Astrocyte of the cerebellum (primary cell): Measurements from ENCODE around the gene ZGLP1.

ENCODE experiments used
- DNase-seq: peaks from one replicate; pipeline ENCODE4 v3.0.0-alpha.2; 2011; ENCODE audit warnings: low read depth
- H3K4me3 ChIP-seq: 2 replicates; pipeline ENCODE4 v1.5.1; 2011; ENCODE audit warnings: mild to moderate bottlenecking, low read depth, low read length, moderate library complexity
- in situ Hi-C: cut with HindIII; loops from 2 replicates; pipeline ENCODE4 v1.10.0; 2017; ENCODE audit warnings: low sequenced_read_pairs
- TF ChIP-seq, protein P1 (sequence below): IDR thresholded peaks from 2 replicates; pipeline ENCODE4 v1.5.1; 2012; ENCODE audit warnings: low read length, low read depth, moderate library complexity, mild to moderate bottlenecking; ENCODE audit errors: missing control alignments

The ZGLP1 gene

DNA sequence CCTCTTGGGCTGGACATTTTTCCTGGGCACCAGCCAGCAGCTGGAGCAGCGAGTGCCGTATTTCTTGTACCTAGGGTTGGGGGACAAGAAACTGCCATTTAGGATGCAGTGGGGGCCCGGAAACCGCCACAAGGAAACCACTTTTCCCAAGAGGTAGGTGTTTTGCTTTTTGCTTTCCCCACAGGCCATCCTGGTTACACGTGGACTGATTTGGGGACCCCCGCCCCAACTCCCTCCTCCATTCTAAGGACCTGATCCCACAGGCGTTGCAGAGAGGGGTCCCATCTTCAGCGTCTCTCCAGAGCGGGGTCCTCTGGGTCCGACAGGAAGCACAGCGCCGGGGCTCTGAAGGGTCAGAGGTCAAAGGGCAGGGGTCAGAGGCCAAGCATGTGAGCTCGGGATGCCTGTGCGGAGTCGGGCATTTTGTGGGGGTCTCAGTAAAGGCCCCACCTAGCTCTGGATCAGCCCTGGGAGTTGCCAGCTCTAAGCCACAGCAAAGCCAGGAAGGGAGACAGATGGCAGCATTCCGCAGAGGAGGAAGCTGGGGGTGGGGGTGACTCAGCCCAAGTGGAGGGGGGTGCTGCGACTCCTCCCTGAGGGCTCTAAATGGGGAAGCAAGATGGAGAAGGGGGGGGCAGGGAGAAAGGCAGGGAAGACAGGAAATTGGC is 4.3 kb downstream of the ZGLP1 start:
- in situ Hi-C loops, result no loop called here
- H3K4me3 ChIP-seq, result no peak overlapping the region
- TF ChIP-seq, protein P1, sequence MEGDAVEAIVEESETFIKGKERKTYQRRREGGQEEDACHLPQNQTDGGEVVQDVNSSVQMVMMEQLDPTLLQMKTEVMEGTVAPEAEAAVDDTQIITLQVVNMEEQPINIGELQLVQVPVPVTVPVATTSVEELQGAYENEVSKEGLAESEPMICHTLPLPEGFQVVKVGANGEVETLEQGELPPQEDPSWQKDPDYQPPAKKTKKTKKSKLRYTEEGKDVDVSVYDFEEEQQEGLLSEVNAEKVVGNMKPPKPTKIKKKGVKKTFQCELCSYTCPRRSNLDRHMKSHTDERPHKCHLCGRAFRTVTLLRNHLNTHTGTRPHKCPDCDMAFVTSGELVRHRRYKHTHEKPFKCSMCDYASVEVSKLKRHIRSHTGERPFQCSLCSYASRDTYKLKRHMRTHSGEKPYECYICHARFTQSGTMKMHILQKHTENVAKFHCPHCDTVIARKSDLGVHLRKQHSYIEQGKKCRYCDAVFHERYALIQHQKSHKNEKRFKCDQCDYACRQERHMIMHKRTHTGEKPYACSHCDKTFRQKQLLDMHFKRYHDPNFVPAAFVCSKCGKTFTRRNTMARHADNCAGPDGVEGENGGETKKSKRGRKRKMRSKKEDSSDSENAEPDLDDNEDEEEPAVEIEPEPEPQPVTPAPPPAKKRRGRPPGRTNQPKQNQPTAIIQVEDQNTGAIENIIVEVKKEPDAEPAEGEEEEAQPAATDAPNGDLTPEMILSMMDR, result no peak
- DNase-seq, result no peak

DNA sequence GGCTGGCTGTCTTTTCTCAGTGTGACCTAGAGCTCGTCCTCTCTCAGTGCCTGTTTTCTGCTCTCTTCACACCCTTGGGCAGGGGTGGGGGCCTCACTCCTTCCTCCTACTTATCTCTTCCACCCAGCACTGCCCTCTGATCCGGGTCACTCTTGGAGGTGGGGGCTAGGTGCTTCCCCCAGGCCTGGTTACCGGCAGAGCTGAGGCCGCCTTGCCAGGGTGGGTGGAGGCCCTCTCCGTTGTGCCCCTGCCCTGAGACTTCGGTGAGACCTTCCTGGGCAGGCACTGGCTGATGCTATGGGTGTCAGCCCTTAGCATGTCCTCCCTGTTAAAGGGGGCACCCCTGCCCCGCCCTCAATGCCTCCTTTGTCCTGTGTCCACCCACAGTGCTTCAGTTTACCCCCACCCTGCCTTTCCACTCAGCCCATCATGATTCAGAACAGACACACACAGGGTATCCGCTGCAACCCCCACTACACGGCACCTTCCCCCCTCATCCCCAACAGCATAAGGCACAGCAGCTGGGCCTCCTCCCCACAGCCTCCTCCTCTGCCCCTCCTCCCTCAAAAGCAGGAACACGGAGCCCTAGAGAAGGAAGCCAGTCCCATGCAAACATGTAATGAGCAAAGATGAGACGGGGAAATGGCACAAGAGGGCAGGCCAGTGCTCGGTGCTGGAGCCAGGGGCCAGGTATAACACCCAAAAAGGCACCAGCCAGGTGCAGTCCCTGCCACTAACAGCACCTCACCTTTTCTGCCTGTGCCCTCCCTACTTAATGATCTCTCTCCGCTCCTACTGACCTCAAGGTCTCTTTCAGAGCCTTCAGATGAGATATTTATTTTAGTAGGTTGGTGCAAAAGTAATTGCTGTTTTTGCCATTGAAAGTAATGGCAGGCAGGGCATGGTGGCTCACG is 9.8 kb downstream of the ZGLP1 start:
- DNase-seq, result no peak
- in situ Hi-C loops, result no loop called here
- no peak overlapping the region for H3K4me3 ChIP-seq
- TF ChIP-seq, protein P1, result no peak

DNA sequence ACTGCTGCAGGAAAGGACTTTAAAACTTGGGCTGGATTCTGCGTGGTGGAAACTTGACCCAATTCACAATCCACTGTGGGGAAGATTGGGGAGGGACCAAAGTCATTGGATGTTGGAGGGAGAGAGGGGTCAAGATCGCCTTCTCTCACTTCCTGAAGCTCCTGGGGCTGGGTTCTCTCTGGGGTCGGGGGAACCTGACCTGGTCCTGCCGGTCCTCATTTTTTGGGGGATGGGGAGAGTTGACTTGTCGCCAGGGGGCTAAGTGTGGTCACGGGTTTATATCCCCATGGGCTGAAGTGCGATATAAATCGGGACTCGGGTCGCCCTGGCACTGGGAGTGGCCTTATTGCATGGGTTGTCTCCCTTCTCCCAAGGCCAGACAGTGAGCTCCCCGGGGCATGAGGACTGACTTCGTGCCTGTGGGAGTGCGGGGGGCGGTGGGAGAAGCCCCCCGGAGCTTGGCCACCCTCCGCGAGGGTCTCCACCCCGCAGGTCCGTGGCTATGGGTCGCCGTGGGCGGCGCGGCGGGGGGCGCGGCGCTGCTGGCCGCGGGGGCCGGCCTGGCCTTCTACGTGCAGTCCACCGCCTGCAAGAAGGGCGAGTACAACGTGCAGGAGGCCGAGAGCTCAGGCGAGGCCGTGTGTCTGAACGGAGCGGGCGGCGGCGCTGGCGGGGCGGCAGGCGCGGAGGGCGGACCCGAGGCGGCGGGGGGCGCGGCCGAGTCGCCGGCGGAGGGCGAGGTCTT is 13.6 kb downstream of the ZGLP1 start:
- in situ Hi-C loops, result no loop called here
- H3K4me3 ChIP-seq, result no peak overlapping the region
- TF ChIP-seq, protein P1, result no peak
- no peak for DNase-seq

DNA sequence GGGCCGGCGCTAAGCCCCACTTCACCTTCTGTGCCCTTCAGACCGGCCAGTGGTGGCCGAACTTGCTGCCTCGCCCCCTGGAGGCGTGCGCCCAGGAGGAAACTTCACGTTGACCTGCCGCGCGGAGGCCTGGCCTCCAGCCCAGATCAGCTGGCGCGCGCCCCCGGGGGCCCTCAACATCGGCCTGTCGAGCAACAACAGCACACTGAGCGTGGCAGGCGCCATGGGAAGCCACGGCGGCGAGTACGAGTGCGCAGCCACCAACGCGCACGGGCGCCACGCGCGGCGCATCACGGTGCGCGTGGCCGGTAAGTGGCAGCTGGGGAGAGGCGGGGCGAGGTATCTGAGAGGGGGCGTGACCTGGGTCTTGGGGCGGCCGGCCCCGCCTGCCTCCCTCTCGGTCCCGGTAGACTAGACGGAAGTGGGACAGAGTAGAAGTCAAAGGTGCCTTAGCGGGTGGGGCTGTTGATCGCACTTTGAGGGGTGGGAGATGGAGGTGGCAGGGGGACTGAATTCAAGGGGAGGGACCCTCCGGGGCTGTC is 14.2 kb downstream of the ZGLP1 start:
- H3K4me3 ChIP-seq, result no peak overlapping the region
- DNase-seq, result no peak
- TF ChIP-seq, protein P1, result no peak
- in situ Hi-C loops, result no loop called here

DNA sequence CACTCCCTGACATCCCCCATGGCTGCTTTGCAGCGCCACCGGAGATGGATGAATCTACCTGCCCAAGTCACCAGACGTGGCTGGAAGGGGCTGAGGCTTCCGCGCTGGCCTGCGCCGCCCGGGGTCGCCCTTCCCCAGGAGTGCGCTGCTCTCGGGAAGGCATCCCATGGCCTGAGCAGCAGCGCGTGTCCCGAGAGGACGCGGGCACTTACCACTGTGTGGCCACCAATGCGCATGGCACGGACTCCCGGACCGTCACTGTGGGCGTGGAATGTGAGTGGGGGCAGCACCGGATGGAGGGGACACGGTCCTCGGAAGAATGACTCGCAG is 15.3 kb downstream of the ZGLP1 start:
- DNase-seq, result no peak
- TF ChIP-seq, protein P1, result no peak
- in situ Hi-C loops, result no loop called here
- H3K4me3 ChIP-seq, result no peak overlapping the region
